IPS-18a (cell line): ENCODE results near the gene MICAL2.

Experiments used
- H3K27ac ChIP-seq: one replicate; pipeline ENCODE4 v1.5.1; 2013; ENCODE audit warnings: low read length
- H3K27me3 ChIP-seq: one replicate; pipeline ENCODE4 v1.6.1; 2013; ENCODE audit warnings: mild to moderate bottlenecking, low read length; ENCODE audit not compliant: control insufficient read depth, insufficient read depth
- H3K36me3 ChIP-seq: one replicate; pipeline ENCODE4 v1.6.1; 2013; ENCODE audit warnings: low read depth, low read length; ENCODE audit not compliant: control insufficient read depth
- H3K4me1 ChIP-seq: one replicate; pipeline ENCODE4 v1.6.1; 2013; ENCODE audit warnings: low read depth, low read length; ENCODE audit not compliant: control insufficient read depth
- H3K4me3 ChIP-seq: one replicate; pipeline ENCODE4 v1.5.1; 2013; ENCODE audit warnings: low read length
- H3K9ac ChIP-seq: one replicate; pipeline ENCODE4 v1.6.1; 2013; ENCODE audit warnings: mild to moderate bottlenecking, low read length, moderate library complexity
- H3K9me3 ChIP-seq: one replicate; pipeline ENCODE4 v1.6.1; 2013; ENCODE audit warnings: low read depth, low read length; ENCODE audit not compliant: control insufficient read depth

MICAL2 gene

GRCh38 chr11:12164061-12165014 is 53.9 kb downstream of the MICAL2 start:
- H3K4me1 ChIP-seq = peaks cover 5% of the 10 kb centered on the region
- no peak overlapping the region for H3K9ac ChIP-seq
- H3K36me3 ChIP-seq = no peaks in the 10 kb centered on the region
- H3K27me3 ChIP-seq = no peaks in the 10 kb centered on the region
- no peaks in the 10 kb centered on the region for H3K9me3 ChIP-seq
- no peak overlapping the region for H3K27ac ChIP-seq
- H3K4me3 ChIP-seq = no peak overlapping the region

- no peaks in the 10 kb centered on the region for H3K36me3 ChIP-seq
- H3K4me3 ChIP-seq = no peak overlapping the region
- no peaks in the 10 kb centered on the region for H3K9me3 ChIP-seq
- no peak overlapping the region for H3K9ac ChIP-seq
- H3K27ac ChIP-seq = no peak overlapping the region
- H3K27me3 ChIP-seq = no peaks in the 10 kb centered on the region
- H3K4me1 ChIP-seq = peaks cover 5% of the 10 kb centered on the region
Measured at GRCh38 chr11:12165237-12165875, 55.0 kb downstream of the MICAL2 start.

- no peaks in the 10 kb centered on the region for H3K36me3 ChIP-seq
- no peak overlapping the region for H3K4me3 ChIP-seq
- no peak overlapping the region for H3K9ac ChIP-seq
- peaks cover 5% of the 10 kb centered on the region for H3K4me1 ChIP-seq
- no peak overlapping the region for H3K27ac ChIP-seq
- no peaks in the 10 kb centered on the region for H3K27me3 ChIP-seq
- H3K9me3 ChIP-seq = no peaks in the 10 kb centered on the region
Measured at GRCh38 chr11:12166299-12167060, 56.1 kb downstream of the MICAL2 start.

GRCh38 chr11:12167061-12168000 is 56.9 kb downstream of the MICAL2 start:
- H3K9ac ChIP-seq = no peak overlapping the region
- no peak overlapping the region for H3K27ac ChIP-seq
- no peaks in the 10 kb centered on the region for H3K36me3 ChIP-seq
- H3K4me3 ChIP-seq = no peak overlapping the region
- H3K9me3 ChIP-seq = no peaks in the 10 kb centered on the region
- no peaks in the 10 kb centered on the region for H3K27me3 ChIP-seq
- peaks cover 5% of the 10 kb centered on the region for H3K4me1 ChIP-seq

GRCh38 chr11:12168114-12168513 is 57.7 kb downstream of the MICAL2 start:
- Histone ChIP-seq H3K27me3 (no peaks in the 10 kb centered on the region), H3K4me1 (peaks cover 5% of the 10 kb centered on the region), H3K9ac (no peak overlapping the region)

GRCh38 chr11:12169822-12170221 is 59.4 kb downstream of the MICAL2 start:
- no peaks in the 10 kb centered on the region for H3K4me1 ChIP-seq
- no peaks in the 10 kb centered on the region for H3K36me3 ChIP-seq
- H3K27me3 ChIP-seq = no peaks in the 10 kb centered on the region
- no peak overlapping the region for H3K4me3 ChIP-seq
- no peaks in the 10 kb centered on the region for H3K9me3 ChIP-seq
- no peak overlapping the region for H3K9ac ChIP-seq
- no peak overlapping the region for H3K27ac ChIP-seq

More at GRCh38 chr11:12168114-12168513, 57.7 kb downstream of the MICAL2 start:
- no peak overlapping the region for H3K27ac ChIP-seq
- H3K36me3 ChIP-seq = no peaks in the 10 kb centered on the region
- H3K9me3 ChIP-seq = no peaks in the 10 kb centered on the region
- no peak overlapping the region for H3K4me3 ChIP-seq

- Histone ChIP-seq H3K27ac (no peak overlapping the region), H3K4me1 (no peaks in the 10 kb centered on the region)
Measured at GRCh38 chr11:12170501-12170900, 60.1 kb downstream of the MICAL2 start.

GRCh38 chr11:12170984-12171383 is 60.6 kb downstream of the MICAL2 start:
- H3K27ac ChIP-seq = no peak overlapping the region
- no peak overlapping the region for H3K4me3 ChIP-seq
- no peaks in the 10 kb centered on the region for H3K27me3 ChIP-seq
- no peak overlapping the region for H3K9ac ChIP-seq
- H3K9me3 ChIP-seq = no peaks in the 10 kb centered on the region
- H3K4me1 ChIP-seq = no peaks in the 10 kb centered on the region
- H3K36me3 ChIP-seq = no peaks in the 10 kb centered on the region

More at GRCh38 chr11:12170501-12170900, 60.1 kb downstream of the MICAL2 start:
- H3K27me3 ChIP-seq = no peaks in the 10 kb centered on the region
- no peaks in the 10 kb centered on the region for H3K9me3 ChIP-seq
- H3K4me3 ChIP-seq = no peak overlapping the region
- H3K9ac ChIP-seq = no peak overlapping the region
- no peaks in the 10 kb centered on the region for H3K36me3 ChIP-seq

- no peaks in the 10 kb centered on the region for H3K27me3 ChIP-seq
- no peaks in the 10 kb centered on the region for H3K36me3 ChIP-seq
- H3K27ac ChIP-seq = no peak overlapping the region
- H3K9ac ChIP-seq = no peak overlapping the region
- no peaks in the 10 kb centered on the region for H3K4me1 ChIP-seq
- H3K4me3 ChIP-seq = no peak overlapping the region
- no peaks in the 10 kb centered on the region for H3K9me3 ChIP-seq
Measured at GRCh38 chr11:12171921-12172320, 61.5 kb downstream of the MICAL2 start.

- no peaks in the 10 kb centered on the region for H3K4me1 ChIP-seq
- no peaks in the 10 kb centered on the region for H3K36me3 ChIP-seq
- no peak overlapping the region for H3K27ac ChIP-seq
- H3K9ac ChIP-seq = no peak overlapping the region
- no peaks in the 10 kb centered on the region for H3K9me3 ChIP-seq
- H3K4me3 ChIP-seq = no peak overlapping the region
- H3K27me3 ChIP-seq = no peaks in the 10 kb centered on the region
Measured at GRCh38 chr11:12172493-12173013, 62.2 kb downstream of the MICAL2 start.
